Neural cell (in vitro differentiated cells): Measurements from ENCODE around the gene VARS2. TPM values are rescaled to one million over a fixed set of nuclear protein-coding genes. Genes with fewer than 3 reads are reported as not detected.

Experiments used
- H2AFZ ChIP-seq: fragments of 200-600, 300-800 bp; sonication (generic), shearing (Covaris generic); 2 replicates; pipeline ENCODE4 v1.6.0; 2014; ENCODE audit warnings: low read depth, mild to moderate bottlenecking, antibody characterized with exemption, low read length, moderate library complexity
- H3F3A ChIP-seq: fragments of 200-600 bp; shearing (Covaris generic); 2 replicates; pipeline ENCODE4 v1.6.1; 2016; ENCODE audit warnings: mild to moderate bottlenecking, moderate library complexity, mixed read lengths, antibody characterized with exemption, low read length; ENCODE audit not compliant: insufficient read depth, poor library complexity, severe bottlenecking
- H3K27ac ChIP-seq: fragments of 200-600, 300-800 bp; sonication (generic), shearing (Covaris generic); 2 replicates; pipeline ENCODE4 v1.5.1; 2014; ENCODE audit warnings: mild to moderate bottlenecking, low read length, moderate library complexity
- H3K27me3 ChIP-seq: fragments of 300-800, 200-600 bp; sonication (generic), shearing (Covaris generic); 2 replicates; pipeline ENCODE4 v1.6.0; 2014; ENCODE audit warnings: mild to moderate bottlenecking, low read depth, low read length, moderate library complexity; ENCODE audit not compliant: insufficient read depth
- H3K36me3 ChIP-seq: fragments of 300-800, 200-600 bp; sonication (generic), shearing (Covaris generic); 2 replicates; pipeline ENCODE4 v1.5.1; 2014; ENCODE audit warnings: mild to moderate bottlenecking, antibody characterized with exemption, low read length, moderate library complexity; ENCODE audit not compliant: insufficient read depth
- H3K4me2 ChIP-seq: fragments of 300-800, 200-600 bp; sonication (generic), shearing (Covaris generic); 2 replicates; pipeline ENCODE4 v1.6.0; 2014; ENCODE audit warnings: mild to moderate bottlenecking, low read length
- H3K4me3 ChIP-seq: fragments of 300-800, 200-600 bp; sonication (generic), shearing (Covaris generic); 2 replicates; pipeline ENCODE4 v1.5.1; 2014; ENCODE audit warnings: mild to moderate bottlenecking, low read length, moderate library complexity
- H3K79me2 ChIP-seq: fragments of 200-600 bp; shearing (Covaris generic); replicated peaks from 2 replicates; pipeline ENCODE4 v1.6.0; 2014; ENCODE audit warnings: mild to moderate bottlenecking, low read length, moderate library complexity; ENCODE audit not compliant: insufficient read depth
- H3K9ac ChIP-seq: fragments of 300-800, 200-600 bp; sonication (generic), shearing (Covaris generic); 2 replicates; pipeline ENCODE4 v1.6.1; 2016; ENCODE audit warnings: mild to moderate bottlenecking, low read length, mixed read lengths
- H3K9me2 ChIP-seq: fragments of 200-600 bp; shearing (Covaris generic); 2 replicates; pipeline ENCODE4 v1.6.1; 2016; ENCODE audit warnings: mild to moderate bottlenecking, low read length, mixed read lengths; ENCODE audit not compliant: insufficient read depth
- H3K9me3 ChIP-seq: fragments of 200-600, 300-800 bp; sonication (generic), shearing (Covaris generic); 2 replicates; pipeline ENCODE4 v1.6.1; 2016; ENCODE audit warnings: mild to moderate bottlenecking, mixed run types, low read length, moderate library complexity, mixed read lengths
- H4K20me1 ChIP-seq: fragments of 200-600 bp; shearing (Covaris generic); 2 replicates; pipeline ENCODE4 v1.6.1; 2016; ENCODE audit warnings: mild to moderate bottlenecking, mixed run types; ENCODE audit not compliant: insufficient read depth
- EP300 ChIP-seq: fragments of 450-650 bp; conservative IDR thresholded peaks from 2 replicates; pipeline ENCODE4 v1.6.1; 2014; ENCODE audit warnings: antibody characterized with exemption, mild to moderate bottlenecking, moderate library complexity; ENCODE audit not compliant: poor library complexity, severe bottlenecking
- EZH2 ChIP-seq: fragments of 200-600, 300-800 bp; shearing (Covaris generic), sonication (generic); IDR thresholded peaks from 2 replicates; pipeline ENCODE4 v1.6.1; 2014; ENCODE audit warnings: antibody characterized with exemption, low read length, borderline replicate concordance, mild to moderate bottlenecking; ENCODE audit not compliant: insufficient read depth, poor library complexity, severe bottlenecking
- MXI1 ChIP-seq: fragments of 450-650 bp; conservative IDR thresholded peaks from 2 replicates; pipeline ENCODE4 v1.6.1; 2014; ENCODE audit warnings: antibody characterized with exemption, mild to moderate bottlenecking; ENCODE audit not compliant: poor library complexity, severe bottlenecking
- POLR2AphosphoS5 ChIP-seq: IDR thresholded peaks from 2 replicates; pipeline ENCODE4 v1.6.1; 2012
- RAD21 ChIP-seq: fragments of 450-650 bp; conservative IDR thresholded peaks from 2 replicates; pipeline ENCODE4 v1.6.1; 2014; ENCODE audit warnings: antibody characterized with exemption, mild to moderate bottlenecking, moderate library complexity
- SMC3 ChIP-seq: fragments of 450-650 bp; conservative IDR thresholded peaks from 2 replicates; pipeline ENCODE4 v1.6.1; 2014; ENCODE audit warnings: antibody characterized with exemption, mild to moderate bottlenecking, moderate library complexity; ENCODE audit not compliant: poor library complexity
- TAF1 ChIP-seq: IDR thresholded peaks from 2 replicates; pipeline ENCODE4 v1.6.1; 2012; ENCODE audit warnings: low read depth
- polyA plus RNA-seq: library from polyadenylated mRNA; depleted of rRNA; stranded (reverse); fragments of >200 nt; gene quantifications from 2 replicates; pipeline ENCODE4 v1.2.3, GENCODE V29; 2014
- TF ChIP-seq, protein P1 (sequence below): fragments of 450-650 bp; IDR thresholded peaks from 2 replicates; pipeline ENCODE4 v1.5.1; 2014; ENCODE audit warnings: antibody characterized with exemption, mild to moderate bottlenecking, moderate library complexity; ENCODE audit not compliant: poor library complexity, severe bottlenecking
- TF ChIP-seq, protein P2 (sequence below): IDR thresholded peaks from 2 replicates; pipeline ENCODE4 v1.6.1; 2012; ENCODE audit warnings: borderline replicate concordance

Gene VARS2
- polyA plus RNA-seq, 1 donor from 2014 or later = 93.4 TPM

DNA sequence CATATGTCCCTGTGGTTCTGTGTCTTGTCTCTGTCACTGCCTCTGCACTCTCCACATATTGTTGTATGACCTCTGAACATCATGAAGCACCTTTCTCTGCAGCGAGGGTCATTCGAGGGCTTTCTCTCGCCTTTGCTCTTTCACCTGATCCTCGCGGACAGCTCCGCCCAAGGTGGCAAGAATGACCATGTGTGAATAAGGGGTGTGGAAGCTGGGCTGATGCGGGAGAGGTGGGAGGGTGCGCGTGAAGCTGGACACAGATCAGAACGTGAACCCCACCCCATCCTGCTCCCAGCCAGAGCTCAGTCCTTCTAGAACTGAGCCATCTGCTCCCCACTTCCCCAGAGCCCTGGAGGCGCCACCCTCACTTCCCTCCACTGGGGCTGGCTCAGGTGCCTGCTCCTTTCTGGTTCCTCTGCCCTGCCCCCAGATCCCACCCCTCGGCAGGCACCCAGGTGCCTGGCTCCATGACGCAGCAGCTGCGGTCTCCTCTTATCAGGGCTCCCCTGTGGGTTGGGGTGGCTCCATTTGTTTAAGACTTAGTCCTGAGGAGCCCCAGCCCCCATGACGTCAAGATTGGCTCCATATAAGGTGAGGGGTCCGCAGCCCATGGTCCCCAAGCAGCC lies 26.4 kb downstream of the VARS2 start, which contains the start of gene MUCL3:
Gene MUCL3 (plus strand): TSS at position 613 of the 626 bp plus-strand sequence. CDS start 27 bp downstream, outside the sequence.
- Histone ChIP-seq H3K36me3 (no peaks in the 10 kb centered on the region), H3K27me3 (no peaks in the 10 kb centered on the region), H3K79me2 (no peaks in the 10 kb centered on the region), H3K9me3 (no peaks in the 10 kb centered on the region), H4K20me1 (no peaks in the 10 kb centered on the region), H3K9ac (no peak within 1 kb of the TSS), H3F3A (no peaks in the 10 kb centered on the region), H2AFZ (no peak within 1 kb of the TSS), H3K4me3 (no peak within 1 kb of the TSS), H3K9me2 (no peaks in the 10 kb centered on the region), H3K4me2 (no peak within 1 kb of the TSS), H3K27ac (no peak within 1 kb of the TSS)
- no peak for TF ChIP-seq TAF1
- TF ChIP-seq EP300 = no peak
- no peak for TF ChIP-seq SMC3
- no peak for TF ChIP-seq RAD21
- TF ChIP-seq POLR2AphosphoS5 = no peak
- TF ChIP-seq, protein P1, sequence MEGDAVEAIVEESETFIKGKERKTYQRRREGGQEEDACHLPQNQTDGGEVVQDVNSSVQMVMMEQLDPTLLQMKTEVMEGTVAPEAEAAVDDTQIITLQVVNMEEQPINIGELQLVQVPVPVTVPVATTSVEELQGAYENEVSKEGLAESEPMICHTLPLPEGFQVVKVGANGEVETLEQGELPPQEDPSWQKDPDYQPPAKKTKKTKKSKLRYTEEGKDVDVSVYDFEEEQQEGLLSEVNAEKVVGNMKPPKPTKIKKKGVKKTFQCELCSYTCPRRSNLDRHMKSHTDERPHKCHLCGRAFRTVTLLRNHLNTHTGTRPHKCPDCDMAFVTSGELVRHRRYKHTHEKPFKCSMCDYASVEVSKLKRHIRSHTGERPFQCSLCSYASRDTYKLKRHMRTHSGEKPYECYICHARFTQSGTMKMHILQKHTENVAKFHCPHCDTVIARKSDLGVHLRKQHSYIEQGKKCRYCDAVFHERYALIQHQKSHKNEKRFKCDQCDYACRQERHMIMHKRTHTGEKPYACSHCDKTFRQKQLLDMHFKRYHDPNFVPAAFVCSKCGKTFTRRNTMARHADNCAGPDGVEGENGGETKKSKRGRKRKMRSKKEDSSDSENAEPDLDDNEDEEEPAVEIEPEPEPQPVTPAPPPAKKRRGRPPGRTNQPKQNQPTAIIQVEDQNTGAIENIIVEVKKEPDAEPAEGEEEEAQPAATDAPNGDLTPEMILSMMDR = no peak
- TF ChIP-seq, protein P2, sequence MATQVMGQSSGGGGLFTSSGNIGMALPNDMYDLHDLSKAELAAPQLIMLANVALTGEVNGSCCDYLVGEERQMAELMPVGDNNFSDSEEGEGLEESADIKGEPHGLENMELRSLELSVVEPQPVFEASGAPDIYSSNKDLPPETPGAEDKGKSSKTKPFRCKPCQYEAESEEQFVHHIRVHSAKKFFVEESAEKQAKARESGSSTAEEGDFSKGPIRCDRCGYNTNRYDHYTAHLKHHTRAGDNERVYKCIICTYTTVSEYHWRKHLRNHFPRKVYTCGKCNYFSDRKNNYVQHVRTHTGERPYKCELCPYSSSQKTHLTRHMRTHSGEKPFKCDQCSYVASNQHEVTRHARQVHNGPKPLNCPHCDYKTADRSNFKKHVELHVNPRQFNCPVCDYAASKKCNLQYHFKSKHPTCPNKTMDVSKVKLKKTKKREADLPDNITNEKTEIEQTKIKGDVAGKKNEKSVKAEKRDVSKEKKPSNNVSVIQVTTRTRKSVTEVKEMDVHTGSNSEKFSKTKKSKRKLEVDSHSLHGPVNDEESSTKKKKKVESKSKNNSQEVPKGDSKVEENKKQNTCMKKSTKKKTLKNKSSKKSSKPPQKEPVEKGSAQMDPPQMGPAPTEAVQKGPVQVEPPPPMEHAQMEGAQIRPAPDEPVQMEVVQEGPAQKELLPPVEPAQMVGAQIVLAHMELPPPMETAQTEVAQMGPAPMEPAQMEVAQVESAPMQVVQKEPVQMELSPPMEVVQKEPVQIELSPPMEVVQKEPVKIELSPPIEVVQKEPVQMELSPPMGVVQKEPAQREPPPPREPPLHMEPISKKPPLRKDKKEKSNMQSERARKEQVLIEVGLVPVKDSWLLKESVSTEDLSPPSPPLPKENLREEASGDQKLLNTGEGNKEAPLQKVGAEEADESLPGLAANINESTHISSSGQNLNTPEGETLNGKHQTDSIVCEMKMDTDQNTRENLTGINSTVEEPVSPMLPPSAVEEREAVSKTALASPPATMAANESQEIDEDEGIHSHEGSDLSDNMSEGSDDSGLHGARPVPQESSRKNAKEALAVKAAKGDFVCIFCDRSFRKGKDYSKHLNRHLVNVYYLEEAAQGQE = no peak
- TF ChIP-seq MXI1 = no peak
- no peak for TF ChIP-seq EZH2

DNA sequence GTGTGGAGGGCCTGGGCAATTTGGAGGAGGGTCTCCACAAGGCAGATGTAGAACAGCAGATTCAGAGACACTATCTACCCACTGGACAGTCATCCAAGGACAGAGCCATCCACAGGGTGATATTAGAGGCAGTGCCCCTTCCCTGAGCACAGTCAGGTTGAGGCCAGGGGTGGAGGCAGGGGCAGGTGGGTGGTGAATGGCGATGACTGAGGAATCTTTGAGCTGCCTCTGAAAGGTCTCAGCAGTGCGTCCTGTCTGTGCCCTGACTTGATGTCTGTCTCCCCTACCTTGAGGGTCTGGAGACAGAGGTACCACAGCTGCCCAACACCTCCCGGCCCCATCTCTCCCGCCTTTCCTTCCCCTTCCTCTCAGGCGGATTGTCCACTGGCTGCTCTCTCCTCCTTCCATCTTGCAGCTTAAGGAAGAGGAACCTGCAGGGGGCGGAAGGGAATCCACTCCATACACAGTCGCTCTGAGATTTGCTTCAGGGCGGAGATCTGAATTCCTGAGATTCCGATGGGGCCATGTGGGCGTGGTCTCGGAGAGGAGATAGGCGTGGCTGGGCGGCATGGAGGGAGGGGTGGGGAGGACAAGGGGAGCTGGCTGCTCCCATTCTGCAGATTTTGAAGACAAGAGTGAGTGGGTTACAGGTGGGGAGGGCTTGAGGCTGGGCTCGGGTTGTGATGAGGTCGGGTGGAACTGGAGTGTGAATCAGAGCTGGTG lies 28.5 kb downstream of the VARS2 start:
- Histone ChIP-seq H3K27ac (no peak overlapping the region), H3K36me3 (no peaks in the 10 kb centered on the region), H3K9me3 (no peaks in the 10 kb centered on the region), H2AFZ (no peak overlapping the region), H4K20me1 (no peaks in the 10 kb centered on the region), H3K9me2 (no peaks in the 10 kb centered on the region), H3K79me2 (no peaks in the 10 kb centered on the region), H3K4me2 (no peak overlapping the region), H3F3A (no peaks in the 10 kb centered on the region), H3K4me3 (no peak overlapping the region), H3K9ac (no peak overlapping the region), H3K27me3 (no peaks in the 10 kb centered on the region)
- TF ChIP-seq POLR2AphosphoS5 (no peak), RAD21 (no peak), SMC3 (no peak)
- TF ChIP-seq, protein P1 = no peak
